Natural killer cell (primary cell): Measurements from ENCODE around the gene TCP11. TPM values are rescaled to one million over a fixed set of nuclear protein-coding genes. Genes with fewer than 3 reads are reported as not detected.

ENCODE experiments used
- ATAC-seq, 3 donors: fragments of 150-1000 bp in 2 of 3; fragments of 200-7000 bp in 1 of 3; cut with Tn5 transposase; 1 replicate in 1 of 3; 2 replicates in 2 of 3; pipeline ENCODE4 v1.10.0; 2021; ENCODE audit warnings: mild to moderate bottlenecking in 2 of 3, moderate library complexity in 2 of 3
- DNase-seq, 2 donors: peaks; one replicate each; pipeline versions ENCODE4 v3.0.0 to v3.0.0-alpha.2; 2013 to 2021; ENCODE audit warnings: mixed read lengths in 1 of 2
- H3K27ac ChIP-seq: one replicate; pipeline ENCODE4 v1.5.1; 2013; ENCODE audit warnings: mild to moderate bottlenecking, low read length
- H3K27me3 ChIP-seq: one replicate; pipeline ENCODE4 v1.6.1; 2013; ENCODE audit warnings: low read length; ENCODE audit not compliant: control insufficient read depth, insufficient read depth
- H3K36me3 ChIP-seq: one replicate; pipeline ENCODE4 v1.6.1; 2013; ENCODE audit warnings: low read length; ENCODE audit not compliant: control insufficient read depth, insufficient read depth
- H3K4me1 ChIP-seq: one replicate; pipeline ENCODE4 v1.6.1; 2013; ENCODE audit warnings: low read length; ENCODE audit not compliant: control insufficient read depth, insufficient read depth
- H3K4me3 ChIP-seq: one replicate; pipeline ENCODE4 v1.5.1; 2013; ENCODE audit warnings: low read length
- H3K9me3 ChIP-seq: one replicate; pipeline ENCODE4 v1.6.1; 2013; ENCODE audit warnings: low read length; ENCODE audit not compliant: control insufficient read depth, insufficient read depth
- H3K27ac Mint-ChIP-seq, 2 donors: one replicate each; pipeline ENCODE4 v1.8.0; 2022; ENCODE audit warnings: mild to moderate bottlenecking in 2 of 2, mixed read lengths in 2 of 2, moderate library complexity in 1 of 2
- H3K27me3 Mint-ChIP-seq, 2 donors: one replicate each; pipeline ENCODE4 v1.8.0; 2022; ENCODE audit warnings: low read depth in 2 of 2, mixed read lengths in 2 of 2
- H3K36me3 Mint-ChIP-seq: one replicate; pipeline ENCODE4 v1.8.0; 2022; ENCODE audit warnings: mixed read lengths
- H3K4me1 Mint-ChIP-seq, 2 donors: one replicate each; pipeline ENCODE4 v1.8.0; 2022; ENCODE audit warnings: mixed read lengths in 2 of 2
- H3K4me3 Mint-ChIP-seq: one replicate; pipeline ENCODE4 v1.8.0; 2022; ENCODE audit warnings: mild to moderate bottlenecking, moderate library complexity, mixed read lengths
- H3K9me3 Mint-ChIP-seq, 2 donors: one replicate each; pipeline ENCODE4 v1.8.0; 2022; ENCODE audit warnings: mixed read lengths in 2 of 2
- WGBS: methylation state at CpG from one replicate; pipeline ENCODE4 v1.1.7; 2013; ENCODE audit warnings: missing lambda C conversion rate; ENCODE audit not compliant: insufficient coverage; 5-methylcytosine and 5-hydroxymethylcytosine counted together
- intact Hi-C: fragments of 100-400 bp; cut with micrococcal nuclease; formaldehyde crosslinking; loops from one replicate; pipeline ENCODE4 v1.14.2; 2022
- total RNA-seq, 4 donors: library from RNA; stranded (reverse); fragments of 120-200 nt in 1 of 4; gene quantifications; one replicate each; pipeline versions ENCODE4 v1.2.3 to v1.2.4, GENCODE V29; 2013 to 2022
- TF ChIP-seq, protein P1 (sequence below): fragments of 200-600 bp; IDR thresholded peaks from one replicate; pipeline ENCODE4 v1.8.0; 2022; ENCODE audit warnings: antibody characterized with exemption

Gene TCP11
- total RNA-seq, 3 donors from 2014 or later (not counting 1 experiment from before 2014, with no cell fraction given) = not detected

DNA sequence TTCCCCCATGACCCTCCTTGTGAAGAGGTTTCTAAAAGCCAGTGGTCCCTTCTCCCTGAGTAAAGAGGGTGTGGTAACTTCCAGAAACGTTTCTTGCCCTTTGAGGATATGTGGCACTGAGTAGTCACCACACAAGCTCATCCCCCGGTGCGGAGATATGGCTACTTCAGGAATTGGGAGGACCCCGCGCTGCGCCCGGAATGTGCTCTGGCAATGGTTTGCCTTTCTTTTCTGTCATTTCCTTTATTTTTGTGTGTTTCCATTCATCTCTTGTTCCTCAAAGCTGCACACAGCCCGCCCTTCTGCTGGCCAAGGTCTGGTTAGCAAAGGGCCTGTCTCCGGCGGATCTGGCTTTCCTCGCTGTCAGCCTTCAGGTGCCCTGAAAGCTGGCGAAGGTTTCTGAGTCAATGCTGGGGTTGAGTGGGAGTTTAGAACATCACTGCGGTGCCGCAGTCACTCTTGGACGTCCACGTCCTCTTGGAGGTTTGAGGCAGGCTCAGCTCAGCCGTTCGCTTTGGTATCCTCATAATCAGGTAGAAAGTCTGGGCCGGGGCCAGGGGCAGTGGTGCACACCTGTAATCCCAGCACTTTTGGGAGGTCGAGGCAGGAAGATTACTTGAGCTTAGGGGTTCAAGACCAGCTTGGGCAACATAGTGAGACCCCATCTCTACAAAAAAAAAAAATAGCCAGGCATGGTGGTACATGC, 67.2 kb downstream of the TCP11 start:
- Mint-ChIP-seq H3K36me3 (no peaks in the 10 kb centered on the region), H3K27me3 (no peaks in the 10 kb centered on the region), H3K27ac (no peak overlapping the region), H3K4me3 (no peak overlapping the region), H3K9me3 (no peaks in the 10 kb centered on the region), H3K4me1 (peaks cover 7 to 10% of the 10 kb centered on the region in 2 donors)
- intact Hi-C loops = no loop called here
- TF ChIP-seq, protein P1, sequence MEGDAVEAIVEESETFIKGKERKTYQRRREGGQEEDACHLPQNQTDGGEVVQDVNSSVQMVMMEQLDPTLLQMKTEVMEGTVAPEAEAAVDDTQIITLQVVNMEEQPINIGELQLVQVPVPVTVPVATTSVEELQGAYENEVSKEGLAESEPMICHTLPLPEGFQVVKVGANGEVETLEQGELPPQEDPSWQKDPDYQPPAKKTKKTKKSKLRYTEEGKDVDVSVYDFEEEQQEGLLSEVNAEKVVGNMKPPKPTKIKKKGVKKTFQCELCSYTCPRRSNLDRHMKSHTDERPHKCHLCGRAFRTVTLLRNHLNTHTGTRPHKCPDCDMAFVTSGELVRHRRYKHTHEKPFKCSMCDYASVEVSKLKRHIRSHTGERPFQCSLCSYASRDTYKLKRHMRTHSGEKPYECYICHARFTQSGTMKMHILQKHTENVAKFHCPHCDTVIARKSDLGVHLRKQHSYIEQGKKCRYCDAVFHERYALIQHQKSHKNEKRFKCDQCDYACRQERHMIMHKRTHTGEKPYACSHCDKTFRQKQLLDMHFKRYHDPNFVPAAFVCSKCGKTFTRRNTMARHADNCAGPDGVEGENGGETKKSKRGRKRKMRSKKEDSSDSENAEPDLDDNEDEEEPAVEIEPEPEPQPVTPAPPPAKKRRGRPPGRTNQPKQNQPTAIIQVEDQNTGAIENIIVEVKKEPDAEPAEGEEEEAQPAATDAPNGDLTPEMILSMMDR = no peak
- Histone ChIP-seq H3K9me3 (no peaks in the 10 kb centered on the region), H3K27ac (no peak overlapping the region), H3K36me3 (peaks cover 5% of the 10 kb centered on the region), H3K27me3 (no peaks in the 10 kb centered on the region), H3K4me3 (no peak overlapping the region), H3K4me1 (no peaks in the 10 kb centered on the region)
- DNase-seq = no peak
- WGBS = 96% methylated on average over 20 of the region's 20 CpGs
- ATAC-seq = no peak

DNA sequence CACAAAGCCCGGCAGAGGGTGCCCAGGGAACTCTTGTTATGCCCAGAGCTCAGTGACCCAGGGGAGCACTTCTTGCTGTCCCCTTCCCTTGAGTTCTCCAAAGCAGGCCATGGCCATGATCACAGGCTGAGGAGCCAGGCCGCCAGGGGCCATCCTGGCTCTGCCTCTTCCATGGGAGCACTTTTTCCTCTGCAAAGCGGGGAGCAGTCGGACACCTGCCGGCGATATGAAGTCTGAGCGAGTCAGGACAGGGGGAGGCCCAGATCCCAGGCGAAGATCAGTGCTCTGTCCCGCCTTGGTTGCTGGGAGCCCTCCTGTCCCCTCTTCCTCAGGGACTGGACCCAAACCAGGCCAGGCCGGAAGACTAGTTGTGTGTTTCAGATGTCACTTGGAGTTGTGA, 67.9 kb downstream of the TCP11 start:
- TF ChIP-seq, protein P1 = no peak
- Mint-ChIP-seq H3K27me3 (no peaks in the 10 kb centered on the region), H3K27ac (no peak overlapping the region)

DNA sequence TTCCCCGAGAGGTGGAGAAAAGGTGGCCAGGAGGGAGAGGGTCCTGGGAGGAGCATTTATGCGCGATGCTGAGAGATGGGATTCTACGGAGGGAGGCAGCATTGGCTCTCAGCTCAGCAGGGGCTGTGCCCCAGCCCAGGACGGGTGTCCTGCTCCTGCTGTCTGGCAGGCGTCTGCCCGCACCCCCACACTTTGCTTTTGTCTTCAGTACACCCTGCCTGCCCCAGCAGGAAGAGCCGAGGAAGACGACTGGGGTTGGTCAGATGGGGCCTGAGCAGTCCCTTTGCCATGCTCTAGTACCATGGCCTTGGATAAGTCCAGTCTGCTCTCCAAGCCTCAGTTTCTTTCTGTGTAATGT, 68.5 kb downstream of the TCP11 start:
- no peaks in the 10 kb centered on the region for H3K36me3 ChIP-seq
- H3K27ac Mint-ChIP-seq = no peak overlapping the region
- H3K27ac ChIP-seq = no peak overlapping the region
- H3K27me3 Mint-ChIP-seq = no peaks in the 10 kb centered on the region
- H3K4me1 ChIP-seq = no peaks in the 10 kb centered on the region
- TF ChIP-seq, protein P1 = no peak
- no peaks in the 10 kb centered on the region for H3K9me3 ChIP-seq
- no peak overlapping the region for H3K4me3 Mint-ChIP-seq
- peaks cover 7 to 10% of the 10 kb centered on the region in 2 donors for H3K4me1 Mint-ChIP-seq
- no peaks in the 10 kb centered on the region for H3K36me3 Mint-ChIP-seq
- no peaks in the 10 kb centered on the region for H3K9me3 Mint-ChIP-seq
- DNase-seq (no peak), ATAC-seq (no peak)
- intact Hi-C loops = no loop called here
- WGBS = 98% methylated on average over 9 of the region's 9 CpGs
- no peaks in the 10 kb centered on the region for H3K27me3 ChIP-seq
- no peak overlapping the region for H3K4me3 ChIP-seq

More for the DNA sequence above, 67.9 kb downstream of the TCP11 start:
- H3K4me1 Mint-ChIP-seq = peaks cover 7 to 10% of the 10 kb centered on the region in 2 donors
- intact Hi-C loops = no loop called here
- H3K9me3 Mint-ChIP-seq = no peaks in the 10 kb centered on the region
- no peak overlapping the region for H3K27ac ChIP-seq
- WGBS = over 99% methylated on average over 10 of the region's 10 CpGs
- H3K4me3 Mint-ChIP-seq = no peak overlapping the region
- H3K4me1 ChIP-seq = no peaks in the 10 kb centered on the region
- no peaks in the 10 kb centered on the region for H3K36me3 Mint-ChIP-seq
- ATAC-seq = no peak
- no peaks in the 10 kb centered on the region for H3K9me3 ChIP-seq
- DNase-seq = no peak
- no peak overlapping the region for H3K4me3 ChIP-seq
- no peaks in the 10 kb centered on the region for H3K27me3 ChIP-seq
- H3K36me3 ChIP-seq = no peaks in the 10 kb centered on the region
